Prostate gland (tissue), 1 donor: ENCODE results near the gene ANKS1B.

Source experiments
- POLR2A ChIP-seq: fragments of 450-650 bp; IDR thresholded peaks from one replicate; pipeline ENCODE4 v1.6.1; 2016; ENCODE audit warnings: antibody characterized with exemption, mild to moderate bottlenecking
- POLR2AphosphoS5 ChIP-seq: sonication (generic); formaldehyde crosslinking; IDR thresholded peaks from one replicate; pipeline ENCODE4 v1.6.1; 2017; ENCODE audit warnings: antibody characterized with exemption

DNA sequence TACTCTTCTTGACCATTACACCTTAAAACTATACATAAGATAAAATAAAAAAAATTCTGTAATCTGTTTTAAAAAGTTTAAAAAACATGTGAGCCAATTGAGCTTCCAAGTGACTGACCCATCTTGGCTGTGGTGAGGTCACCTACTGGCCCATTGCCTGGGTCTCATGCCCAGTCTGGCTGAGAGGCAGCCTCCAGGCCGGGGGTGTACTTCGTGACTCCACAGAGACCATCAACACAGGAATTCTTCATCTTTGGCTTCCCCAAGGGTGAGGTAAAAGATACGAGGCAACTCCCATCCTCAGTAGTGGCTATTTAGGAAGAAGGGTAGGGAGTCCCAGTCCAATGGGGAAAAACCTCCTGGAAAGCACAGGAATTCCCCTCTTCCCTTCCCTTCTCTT lies 1226.4 kb downstream of the ANKS1B start:
- TF ChIP-seq POLR2AphosphoS5 (no peak), POLR2A (no peak)
